AG04450 (cell line): ENCODE data around the gene LMOD3. TPM values are rescaled to one million over a fixed set of nuclear protein-coding genes. Genes with fewer than 3 reads are reported as not detected.

ENCODE experiments used
- CTCF ChIA-PET: fragments of 300-600, 350-600 bp; formaldehyde crosslinking; extraction: SDS; loops from one replicate; lab custom pipeline; 2022; ENCODE audit warnings: antibody characterized with exemption, inconsistent platforms; lab: Charles Lee
- POLR2A ChIA-PET: fragments of 350-600 bp; formaldehyde crosslinking; extraction: SDS; loops from one replicate; lab custom pipeline; 2021; ENCODE audit warnings: antibody characterized with exemption, inconsistent platforms; lab: Yijun Ruan, JAX
- DNase-seq: peaks from one replicate; pipeline ENCODE4 v3.0.0-alpha.2; 2011; ENCODE audit warnings: low read depth, low spot score
- H3K27ac ChIP-seq: one replicate; pipeline ENCODE4 v1.5.1; 2012; ENCODE audit warnings: low read depth, low read length, control low read depth
- H3K27me3 ChIP-seq: one replicate; pipeline ENCODE4 v1.6.0; 2012; ENCODE audit warnings: low read length; ENCODE audit not compliant: control insufficient read depth, insufficient read depth
- H3K4me3 ChIP-seq: 2 replicates; pipeline ENCODE4 v1.5.1; 2011; ENCODE audit warnings: mild to moderate bottlenecking, low read depth, low read length, control low read depth
- H3K9me3 ChIP-seq: 2 replicates; pipeline ENCODE4 v1.5.1; 2012; ENCODE audit warnings: low read length; ENCODE audit not compliant: control insufficient read depth, insufficient read depth
- polyA plus RNA-seq: library from polyadenylated mRNA; depleted of rRNA; stranded (reverse); fragments of >200 nt; gene quantifications from 2 replicates; pipeline ENCODE4 v1.2.3, GENCODE V29; 2011
- TF ChIP-seq, protein P1 (sequence below): IDR thresholded peaks from 2 replicates; pipeline ENCODE4 v1.5.1; 2011; ENCODE audit warnings: low read depth, low read length, control low read depth, inconsistent platforms

LMOD3 gene
- polyA plus RNA-seq, 1 experiment, result not detected

DNA sequence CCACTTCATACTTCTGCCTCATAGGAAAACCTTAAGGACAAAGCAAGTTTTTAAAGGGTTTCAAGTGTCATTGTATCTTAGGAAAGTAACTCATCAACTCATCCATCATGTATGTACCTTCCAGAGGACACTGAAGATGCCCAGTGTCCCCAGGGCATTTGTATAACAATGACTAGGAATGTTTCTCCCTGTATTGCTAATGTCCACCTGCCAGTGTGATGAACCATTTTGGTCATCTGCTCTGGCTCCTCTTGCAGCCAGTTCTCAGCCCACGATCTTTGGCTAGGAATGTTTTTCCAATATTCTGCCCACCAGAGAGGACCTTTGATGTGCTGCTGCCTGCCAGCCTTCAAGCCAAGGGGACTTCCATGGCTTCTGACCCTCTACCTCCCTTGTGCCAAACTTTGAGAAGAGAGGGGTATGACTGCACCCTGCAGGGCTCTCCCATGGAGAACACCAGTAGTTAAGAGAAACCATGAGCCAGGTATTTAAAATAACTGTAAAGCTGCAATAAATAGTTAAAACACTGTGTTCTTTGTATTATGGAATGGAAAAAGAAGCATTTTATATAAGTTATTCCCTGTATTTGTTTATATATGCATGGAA, 11.4 kb downstream of the LMOD3 start:
- no peak overlapping the region for H3K27ac ChIP-seq
- CTCF ChIA-PET, result interaction anchor here (4.0 kb wide), 1 partner anchor 9 kb away, joined by 33 read pairs; no protein-coding TSS in a partner anchor

DNA sequence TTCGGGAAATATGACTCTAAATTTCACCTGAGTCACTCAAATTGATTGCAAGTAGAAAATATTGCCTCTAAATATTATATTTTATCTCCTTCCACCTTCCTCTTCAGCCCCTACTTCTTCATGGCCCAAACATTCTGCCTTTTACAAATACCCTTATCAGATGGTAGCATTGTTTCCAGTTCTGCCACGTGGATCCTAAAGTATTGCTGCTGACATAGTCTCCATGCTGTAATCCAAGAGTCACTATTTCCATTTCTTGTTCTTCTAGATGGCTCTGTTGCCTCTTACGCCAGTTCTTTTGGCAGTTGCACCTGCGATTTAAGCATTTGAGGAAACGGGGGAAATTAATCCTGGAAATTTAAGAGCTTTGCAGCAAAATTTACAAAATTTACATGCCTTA, 13.6 kb downstream of the LMOD3 start:
- Histone ChIP-seq H3K27ac (no peak overlapping the region), H3K27me3 (no peaks in the 10 kb centered on the region), H3K9me3 (no peaks in the 10 kb centered on the region), H3K4me3 (no peak overlapping the region)
- POLR2A ChIA-PET, result no interaction called here
- TF ChIP-seq, protein P1, sequence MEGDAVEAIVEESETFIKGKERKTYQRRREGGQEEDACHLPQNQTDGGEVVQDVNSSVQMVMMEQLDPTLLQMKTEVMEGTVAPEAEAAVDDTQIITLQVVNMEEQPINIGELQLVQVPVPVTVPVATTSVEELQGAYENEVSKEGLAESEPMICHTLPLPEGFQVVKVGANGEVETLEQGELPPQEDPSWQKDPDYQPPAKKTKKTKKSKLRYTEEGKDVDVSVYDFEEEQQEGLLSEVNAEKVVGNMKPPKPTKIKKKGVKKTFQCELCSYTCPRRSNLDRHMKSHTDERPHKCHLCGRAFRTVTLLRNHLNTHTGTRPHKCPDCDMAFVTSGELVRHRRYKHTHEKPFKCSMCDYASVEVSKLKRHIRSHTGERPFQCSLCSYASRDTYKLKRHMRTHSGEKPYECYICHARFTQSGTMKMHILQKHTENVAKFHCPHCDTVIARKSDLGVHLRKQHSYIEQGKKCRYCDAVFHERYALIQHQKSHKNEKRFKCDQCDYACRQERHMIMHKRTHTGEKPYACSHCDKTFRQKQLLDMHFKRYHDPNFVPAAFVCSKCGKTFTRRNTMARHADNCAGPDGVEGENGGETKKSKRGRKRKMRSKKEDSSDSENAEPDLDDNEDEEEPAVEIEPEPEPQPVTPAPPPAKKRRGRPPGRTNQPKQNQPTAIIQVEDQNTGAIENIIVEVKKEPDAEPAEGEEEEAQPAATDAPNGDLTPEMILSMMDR, result no peak
- CTCF ChIA-PET, result interaction anchor here (1.7 to 4.0 kb wide), 2 partner anchors 12 to 197 kb away, joined by 5 to 33 read pairs; no protein-coding TSS in a partner anchor
- no peak for DNase-seq

More for the DNA sequence above, 11.4 kb downstream of the LMOD3 start:
- no peaks in the 10 kb centered on the region for H3K27me3 ChIP-seq
- POLR2A ChIA-PET, result no interaction called here
- no peak overlapping the region for H3K4me3 ChIP-seq
- DNase-seq, result no peak
- TF ChIP-seq, protein P1, result no peak
- no peaks in the 10 kb centered on the region for H3K9me3 ChIP-seq

GRCh38 chr3:69107841-69108240, 14.6 kb downstream of the LMOD3 start:
- Histone ChIP-seq H3K9me3 (no peaks in the 10 kb centered on the region), H3K27me3 (no peaks in the 10 kb centered on the region), H3K4me3 (no peak overlapping the region), H3K27ac (no peak overlapping the region)
- POLR2A ChIA-PET, result no interaction called here
- TF ChIP-seq, protein P1, result no peak
- no peak for DNase-seq
- CTCF ChIA-PET, result interaction anchor here (1.0 to 4.0 kb wide), 3 partner anchors 10 to 198 kb away, joined by 3 to 33 read pairs (median 5); no protein-coding TSS in a partner anchor

GRCh38 chr3:69105320-69105719, 17.1 kb downstream of the LMOD3 start:
- DNase-seq, result no peak
- Histone ChIP-seq H3K27me3 (no peaks in the 10 kb centered on the region), H3K4me3 (no peak overlapping the region), H3K27ac (no peak overlapping the region), H3K9me3 (no peaks in the 10 kb centered on the region)
- ChIA-PET POLR2A (interaction anchor here (0.7 kb wide), 1 partner anchor 14 kb away, joined by 5 read pairs; no protein-coding TSS in a partner anchor), CTCF (interaction anchor here (1.0 to 3.7 kb wide), 3 partner anchors 10 to 56 kb away, joined by 3 to 29 read pairs (median 5); no protein-coding TSS in a partner anchor)
- TF ChIP-seq, protein P1, result no peak

GRCh38 chr3:69104586-69104985, 17.8 kb downstream of the LMOD3 start:
- no peak for DNase-seq
- H3K27me3 ChIP-seq, result no peaks in the 10 kb centered on the region
- POLR2A ChIA-PET, result no interaction called here
- TF ChIP-seq, protein P1, result no peak
- CTCF ChIA-PET, result interaction anchor here (1.0 to 3.7 kb wide), 2 partner anchors 11 to 16 kb away, joined by 3 to 29 read pairs; no protein-coding TSS in a partner anchor
- H3K9me3 ChIP-seq, result no peaks in the 10 kb centered on the region
- no peak overlapping the region for H3K27ac ChIP-seq
- no peak overlapping the region for H3K4me3 ChIP-seq
